ENCODE measurements around the gene FRMD4B.

Gene FRMD4B

GRCh38 chr3:69405067-69405466, 19.2 kb upstream of the FRMD4B start:
- DNase-seq (ENCODE audit: low spot score): no peak

GRCh38 chr3:69403454-69403853, 17.6 kb upstream of the FRMD4B start:
- DNase-seq (ENCODE audit: low spot score): no peak

- no peak for DNase-seq (ENCODE audit: low spot score)
These were observed 14.8 kb upstream of the FRMD4B start for GRCh38 chr3:69400683-69401082.

GRCh38 chr3:69392850-69393249, 7.0 kb upstream of the FRMD4B start:
- DNase-seq (ENCODE audit: low spot score): no peak

- DNase-seq (ENCODE audit: low spot score): no peak
These were observed 6.5 kb upstream of the FRMD4B start for GRCh38 chr3:69392415-69392814.

GRCh38 chr3:69391554-69391953, 5.7 kb upstream of the FRMD4B start:
- no peak for DNase-seq (ENCODE audit: low spot score)

GRCh38 chr3:69390771-69391170, 4.9 kb upstream of the FRMD4B start:
- no peak for DNase-seq (ENCODE audit: low spot score)

GRCh38 chr3:69389520-69390248, 3.8 kb upstream of the FRMD4B start:
- DNase-seq (ENCODE audit: low spot score): no peak

- DNase-seq (ENCODE audit: low spot score): no peak
These were observed 2.4 kb upstream of the FRMD4B start for GRCh38 chr3:69388241-69388640.

GRCh38 chr3:69386556-69387385, 883 bp upstream of the FRMD4B start:
- DNase-seq (ENCODE audit: low spot score): no peak

GRCh38 chr3:69385123-69385722, 665 bp downstream of the FRMD4B start:
- DNase-seq (ENCODE audit: low spot score): no peak

- DNase-seq (ENCODE audit: low spot score): no peak
These were observed 1.6 kb downstream of the FRMD4B start for GRCh38 chr3:69384326-69384725.

GRCh38 chr3:69379661-69380060, 6.2 kb downstream of the FRMD4B start:
- DNase-seq (ENCODE audit: low spot score): no peak

GRCh38 chr3:69378112-69378802, 7.6 kb downstream of the FRMD4B start:
- no peak for DNase-seq (ENCODE audit: low spot score)

- DNase-seq (ENCODE audit: low spot score): no peak
These were observed 8.6 kb downstream of the FRMD4B start for GRCh38 chr3:69377262-69377661.

- DNase-seq (ENCODE audit: low spot score): no peak
These were observed 9.2 kb downstream of the FRMD4B start for GRCh38 chr3:69376731-69377130.

- DNase-seq (ENCODE audit: low spot score): no peak
These were observed 14.1 kb downstream of the FRMD4B start for GRCh38 chr3:69371816-69372215.

- peak; percentile 27 for DNase-seq (ENCODE audit: low spot score)
These were observed 15.0 kb downstream of the FRMD4B start for GRCh38 chr3:69370901-69371301.

GRCh38 chr3:69370156-69370883, 15.6 kb downstream of the FRMD4B start:
- peak; percentile 62 for DNase-seq (ENCODE audit: low spot score)

- no peak for DNase-seq (ENCODE audit: low spot score)
These were observed 17.7 kb downstream of the FRMD4B start for GRCh38 chr3:69368129-69368741.

GRCh38 chr3:69367586-69367985, 18.3 kb downstream of the FRMD4B start:
- DNase-seq (ENCODE audit: low spot score): no peak

Data from AG20443 (cell line).